Keratinocyte (primary cell): Measurements from ENCODE around the gene KLHL2.

Source experiments
- CTCF ChIP-seq, 3 experiments: IDR thresholded peaks in 1 of 3; conservative IDR thresholded peaks in 1 of 3; optimal IDR thresholded peaks in 1 of 3; 2 replicates in 2 of 3; 3 replicates in 1 of 3; pipeline versions ENCODE3 to v1.5.1; 2011; ENCODE audit warnings: low read length in 3 of 3, mild to moderate bottlenecking in 3 of 3, moderate library complexity in 2 of 3, control low read depth in 1 of 3, inconsistent platforms in 1 of 3; ENCODE audit not compliant: insufficient read depth in 2 of 3; ENCODE audit errors: extremely low read depth in 1 of 3
- EZH2 ChIP-seq: IDR thresholded peaks from one replicate; pipeline ENCODE4 v1.6.1; 2012; ENCODE audit warnings: inconsistent platforms, mild to moderate bottlenecking, low read length, moderate library complexity

DNA sequence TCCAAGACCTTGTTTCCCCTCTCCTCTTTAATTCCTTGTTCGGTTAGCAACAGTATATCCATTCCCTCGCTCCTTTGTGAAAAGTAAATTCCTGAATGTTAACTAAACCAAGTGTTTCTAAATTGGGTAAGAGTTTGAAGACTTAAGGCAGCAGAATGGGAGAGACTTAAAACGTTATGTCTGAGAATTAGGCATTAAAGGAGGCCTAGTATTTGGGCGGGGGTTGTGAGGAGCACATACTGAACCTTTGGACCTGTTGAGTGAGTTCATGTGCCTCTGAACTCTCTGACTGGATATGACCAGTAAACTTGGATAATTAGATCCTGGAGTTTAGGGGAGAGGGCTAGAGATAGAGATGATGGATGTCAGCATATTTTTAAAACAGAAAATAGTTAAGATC, 121.3 kb downstream of the KLHL2 start:
- TF ChIP-seq CTCF (optimal IDR thresholded peaks at IDR 0.05 in 1 of 3, IDR thresholded peaks at IDR 0.05 in 1 of 3, conservative IDR thresholded peaks at IDR 0.05 in 1 of 3; ENCODE audit: extremely low read depth in 1 of 3, insufficient read depth in 2 of 3, low read length in 3 of 3), result no peak
- TF ChIP-seq EZH2, result no peak
